ENCODE measurements around the gene PPP3CA. TPM values are rescaled to one million over a fixed set of nuclear protein-coding genes. Genes with fewer than 3 reads are reported as not detected.

The PPP3CA gene
- total RNA-seq, 1 donor from 2014 or later, result 78.8 TPM

- no peak overlapping the region for H3K4me3 Mint-ChIP-seq
- no peaks in the 10 kb centered on the region for H3K36me3 Mint-ChIP-seq (ENCODE audit: low read depth)
- ATAC-seq (ENCODE audit: low read depth) (no peak), DNase-seq (no peak)
- TF ChIP-seq CTCF (IDR thresholded peaks at IDR 0.05), result no peak
- no peaks in the 10 kb centered on the region for H3K27me3 Mint-ChIP-seq
- CTCF ChIA-PET, result no interaction called here
- intact Hi-C loops (cut with micrococcal nuclease), result no loop called here
- no peak overlapping the region for H3K27ac Mint-ChIP-seq
- POLR2A ChIA-PET, result interaction anchor here (0.6 kb wide), 1 partner anchor 1344 kb away, joined by 3 read pairs; no protein-coding TSS in a partner anchor
- H3K9me3 Mint-ChIP-seq, result no peaks in the 10 kb centered on the region
- H3K4me1 Mint-ChIP-seq, result peaks cover 28% of the 10 kb centered on the region
Observed at GRCh38 chr4:101119141-101119540, 228.2 kb downstream of the PPP3CA start.

- Mint-ChIP-seq H3K36me3 (ENCODE audit: low read depth) (no peaks in the 10 kb centered on the region), H3K27ac (no peak overlapping the region), H3K4me3 (no peak overlapping the region), H3K9me3 (no peaks in the 10 kb centered on the region), H3K4me1 (peaks cover 24% of the 10 kb centered on the region), H3K27me3 (no peaks in the 10 kb centered on the region)
- ChIA-PET POLR2A (interaction anchor here (0.6 kb wide), 1 partner anchor 1344 kb away, joined by 3 read pairs; no protein-coding TSS in a partner anchor), CTCF (no interaction called here)
- DNase-seq, result no peak
- no peak for TF ChIP-seq CTCF (IDR thresholded peaks at IDR 0.05)
- ATAC-seq (ENCODE audit: low read depth), result no peak
- intact Hi-C loops (cut with micrococcal nuclease), result loop anchor here (1.0 kb wide), 1 partner anchor 9 kb away; no protein-coding TSS in a partner anchor
Observed at GRCh38 chr4:101118617-101119016, 228.7 kb downstream of the PPP3CA start.

- CTCF ChIA-PET, result interaction anchor here (1.5 kb wide), 1 partner anchor 8 kb away, joined by 5 read pairs; no protein-coding TSS in a partner anchor
- TF ChIP-seq CTCF (IDR thresholded peaks at IDR 0.05), result no peak
- H3K27ac Mint-ChIP-seq, result no peak overlapping the region
Observed at GRCh38 chr4:101115887-101116286, 231.4 kb downstream of the PPP3CA start.

GRCh38 chr4:101114936-101115372, 232.4 kb downstream of the PPP3CA start:
- Mint-ChIP-seq H3K4me1 (peaks cover 22% of the 10 kb centered on the region), H3K27ac (no peak overlapping the region), H3K36me3 (ENCODE audit: low read depth) (peaks cover 15% of the 10 kb centered on the region), H3K4me3 (no peak overlapping the region), H3K9me3 (no peaks in the 10 kb centered on the region), H3K27me3 (no peaks in the 10 kb centered on the region)
- DNase-seq (no peak), ATAC-seq (ENCODE audit: low read depth) (no peak)
- TF ChIP-seq CTCF (IDR thresholded peaks at IDR 0.05), result no peak
- intact Hi-C loops (cut with micrococcal nuclease), result no loop called here
- ChIA-PET CTCF (interaction anchor here (1.5 kb wide), 1 partner anchor 9 kb away, joined by 5 read pairs; no protein-coding TSS in a partner anchor), POLR2A (interaction anchor here (0.8 kb wide), 1 partner anchor 11 kb away, joined by 3 read pairs; no protein-coding TSS in a partner anchor)

More at GRCh38 chr4:101115887-101116286, 231.4 kb downstream of the PPP3CA start:
- peaks cover 15% of the 10 kb centered on the region for H3K36me3 Mint-ChIP-seq (ENCODE audit: low read depth)
- no peaks in the 10 kb centered on the region for H3K27me3 Mint-ChIP-seq
- intact Hi-C loops (cut with micrococcal nuclease), result no loop called here
- H3K9me3 Mint-ChIP-seq, result no peaks in the 10 kb centered on the region
- no peak for DNase-seq
- ATAC-seq (ENCODE audit: low read depth), result no peak
- no peak overlapping the region for H3K4me3 Mint-ChIP-seq
- POLR2A ChIA-PET, result no interaction called here
- H3K4me1 Mint-ChIP-seq, result peaks cover 24% of the 10 kb centered on the region

- ATAC-seq (ENCODE audit: low read depth), result peak; percentile 54
- ChIA-PET CTCF (no interaction called here), POLR2A (interaction anchor here (0.9 to 1.7 kb wide), 3 partner anchors 11 to 23 kb away, joined by 3 to 7 read pairs (median 4); no protein-coding TSS in a partner anchor)
- peak overlapping the region; percentile 85 for H3K27ac Mint-ChIP-seq
- no peaks in the 10 kb centered on the region for H3K27me3 Mint-ChIP-seq
- H3K4me1 Mint-ChIP-seq, result peaks cover 47% of the 10 kb centered on the region
- intact Hi-C loops (cut with micrococcal nuclease), result loop anchor here (1.0 to 5.0 kb wide), 2 partner anchors 38 to 242 kb away; no protein-coding TSS in a partner anchor
- H3K36me3 Mint-ChIP-seq (ENCODE audit: low read depth), result peaks cover 28% of the 10 kb centered on the region
- no peak for DNase-seq
- H3K4me3 Mint-ChIP-seq, result peak overlapping the region; percentile 39
- no peaks in the 10 kb centered on the region for H3K9me3 Mint-ChIP-seq
- no peak for TF ChIP-seq CTCF (IDR thresholded peaks at IDR 0.05)
Observed at GRCh38 chr4:101104312-101105052, 242.8 kb downstream of the PPP3CA start.
